Superior temporal gyrus (tissue), 1 donor: ENCODE measurements around the gene PPP1R2.
A peak's percentile ranks its signal among the peaks of the same experiment; 100 is the strongest.
"Not testable (repeated sequence)": the region's sequence is repeated elsewhere in the genome, so short reads cannot be mapped to it uniquely, and the experiment has no call there.

Experiments used
- DNase-seq: peaks from one replicate; pipeline ENCODE4 v3.0.0-alpha.2; 2016; ENCODE audit errors: extremely low spot score

The PPP1R2 gene

GRCh38 chr3:195542698-195543499 is at the start of gene PPP1R2:
Gene PPP1R2 (minus strand): TSS chr3:195543325. CDS start chr3:195543025, 300 bp downstream.
- peak; percentile 88 for DNase-seq

DNA sequence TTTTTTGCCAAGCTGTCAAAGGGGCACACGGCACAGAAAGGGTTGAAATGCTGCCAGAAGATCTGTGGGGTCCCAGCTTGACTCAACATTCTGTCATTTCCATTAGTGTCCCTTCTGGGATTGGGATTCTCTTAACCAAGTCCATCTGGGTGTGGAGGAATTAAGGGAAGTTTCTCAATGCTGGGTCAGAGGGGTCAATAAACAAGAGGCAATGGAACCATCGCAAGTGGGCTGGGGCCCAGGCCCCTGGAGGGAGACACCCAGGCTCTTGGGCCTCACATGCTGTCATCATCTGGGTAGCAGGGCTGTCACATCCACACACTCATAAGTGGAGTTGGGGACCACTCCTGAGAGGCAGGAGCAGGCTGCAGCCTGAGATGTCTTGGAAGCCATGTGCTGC is 48.7 kb upstream of the PPP1R2 start:
- no peak for DNase-seq

DNA sequence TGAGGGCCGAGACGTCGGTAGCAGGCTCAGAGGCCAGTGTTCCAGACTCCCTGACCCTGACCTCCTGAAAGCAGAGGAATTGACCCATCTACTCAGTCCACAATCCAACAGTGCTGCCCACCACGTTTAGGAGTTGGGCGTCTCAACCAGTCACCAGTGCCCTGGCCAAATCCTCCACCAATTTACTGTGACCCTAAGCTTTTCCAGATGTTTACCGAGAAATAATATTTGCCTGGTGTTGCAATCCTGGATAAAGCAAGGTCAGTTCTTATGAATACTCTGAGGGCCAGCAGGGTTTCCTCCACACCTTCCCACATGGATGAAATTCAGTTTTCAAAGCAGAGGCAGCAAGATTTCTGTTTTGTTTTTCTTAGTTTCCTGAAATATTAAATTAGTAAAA is 48.1 kb upstream of the PPP1R2 start:
- no peak for DNase-seq

DNA sequence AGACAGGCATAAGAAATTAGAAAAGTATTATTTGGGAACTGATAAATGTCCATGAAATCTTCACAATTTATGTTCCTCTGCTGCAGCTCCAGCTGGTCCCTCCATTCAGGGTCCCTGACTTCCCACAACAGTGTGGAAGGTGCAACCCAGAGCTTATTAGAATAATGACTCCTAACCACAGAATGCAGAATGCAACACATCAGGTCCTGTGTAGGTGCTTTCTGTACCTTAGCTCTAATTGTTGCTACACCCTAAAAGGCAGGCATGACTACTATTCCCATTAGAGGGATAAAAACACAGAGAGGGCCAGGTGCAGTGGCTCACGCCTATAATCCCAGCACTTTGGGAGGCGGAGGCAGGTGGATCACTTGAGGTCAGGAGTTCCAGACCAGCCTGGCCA is 47.3 kb upstream of the PPP1R2 start:
- not testable (repeated sequence) for DNase-seq

DNA sequence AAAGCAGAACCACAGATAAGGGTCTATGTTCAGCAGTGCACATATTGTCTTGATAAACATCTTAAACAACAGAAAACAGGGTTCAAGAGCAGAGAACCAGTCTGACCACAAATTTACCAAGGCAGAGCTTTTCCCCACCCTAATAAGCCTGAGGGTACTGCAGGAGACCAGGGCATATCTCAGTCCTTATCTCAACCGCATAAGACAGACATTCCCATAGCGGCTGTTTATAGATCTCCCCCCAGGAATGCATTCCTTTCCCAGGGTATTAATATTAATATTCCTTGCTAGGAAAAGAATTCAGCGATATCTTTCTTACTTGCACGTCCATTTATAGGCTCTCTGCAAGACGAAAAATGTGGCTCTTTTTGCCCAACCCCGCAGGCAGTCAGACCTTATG is 46.7 kb upstream of the PPP1R2 start:
- not testable (repeated sequence) for DNase-seq

DNA sequence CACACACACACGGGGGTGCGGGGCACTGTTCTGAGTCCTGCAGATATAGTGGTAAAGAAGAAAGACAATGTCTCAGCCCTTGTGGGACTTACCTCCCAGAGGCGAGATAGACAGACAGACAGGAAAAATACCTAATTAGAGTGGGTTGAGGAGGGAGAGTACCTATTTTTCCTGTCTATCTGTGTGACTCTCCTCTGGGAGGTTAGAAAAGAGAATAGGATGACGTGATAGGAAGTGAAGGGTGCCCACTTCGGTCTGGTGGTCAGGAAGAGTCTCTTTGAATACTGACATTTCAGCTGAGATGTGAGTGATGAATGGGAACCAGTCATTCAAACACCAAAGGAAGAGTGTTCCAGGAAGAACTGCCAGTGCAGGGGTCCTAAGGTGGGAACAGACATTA is 44.7 kb upstream of the PPP1R2 start:
- DNase-seq = no peak

GRCh38 chr3:195587406-195587805 is 44.3 kb upstream of the PPP1R2 start:
- no peak for DNase-seq

GRCh38 chr3:195584543-195584870 is 41.4 kb upstream of the PPP1R2 start:
- DNase-seq = no peak

DNA sequence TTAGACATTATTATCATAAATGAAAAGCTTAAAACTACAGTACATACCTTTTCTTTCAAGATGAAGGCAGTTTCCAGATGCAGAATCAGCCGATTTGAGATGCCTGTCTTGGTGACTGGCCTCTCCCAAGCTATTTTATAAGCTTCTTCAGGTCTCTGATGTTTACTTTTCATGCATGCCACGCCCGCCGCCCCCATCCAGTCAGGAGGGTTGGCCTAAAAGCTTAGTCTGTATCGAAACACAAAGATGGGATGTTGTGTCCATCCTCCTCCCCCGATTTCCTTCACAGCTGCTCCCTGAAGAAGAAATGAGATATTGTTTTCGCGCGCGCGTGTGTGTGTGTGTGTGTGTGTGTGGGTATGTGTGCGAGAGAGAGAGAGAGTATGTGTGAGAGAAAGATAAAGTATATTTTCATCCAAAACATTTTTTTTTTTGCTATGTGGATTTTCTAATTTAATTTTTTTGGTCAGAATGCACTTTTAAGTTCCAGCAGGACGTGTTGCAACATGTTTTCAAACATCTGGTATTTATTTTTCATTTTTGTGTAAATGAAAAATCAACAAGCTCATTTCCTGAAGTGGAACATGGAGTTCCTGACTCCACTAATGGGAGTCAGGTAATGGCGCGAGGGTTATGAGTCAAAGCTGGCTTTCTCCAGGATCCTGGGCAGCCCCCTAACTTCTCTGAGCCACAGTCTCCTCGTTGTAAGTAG is 40.9 kb upstream of the PPP1R2 start, which contains the start of gene APOD:
Gene APOD, minus strand, starts transcription at position 110 of the 712 bp plus-strand sequence. CDS start 4,479 bp downstream, outside the sequence.
- peak; percentile 85 for DNase-seq

GRCh38 chr3:195582947-195583346 is 39.8 kb upstream of the PPP1R2 start:
- peak; percentile 70 for DNase-seq

DNA sequence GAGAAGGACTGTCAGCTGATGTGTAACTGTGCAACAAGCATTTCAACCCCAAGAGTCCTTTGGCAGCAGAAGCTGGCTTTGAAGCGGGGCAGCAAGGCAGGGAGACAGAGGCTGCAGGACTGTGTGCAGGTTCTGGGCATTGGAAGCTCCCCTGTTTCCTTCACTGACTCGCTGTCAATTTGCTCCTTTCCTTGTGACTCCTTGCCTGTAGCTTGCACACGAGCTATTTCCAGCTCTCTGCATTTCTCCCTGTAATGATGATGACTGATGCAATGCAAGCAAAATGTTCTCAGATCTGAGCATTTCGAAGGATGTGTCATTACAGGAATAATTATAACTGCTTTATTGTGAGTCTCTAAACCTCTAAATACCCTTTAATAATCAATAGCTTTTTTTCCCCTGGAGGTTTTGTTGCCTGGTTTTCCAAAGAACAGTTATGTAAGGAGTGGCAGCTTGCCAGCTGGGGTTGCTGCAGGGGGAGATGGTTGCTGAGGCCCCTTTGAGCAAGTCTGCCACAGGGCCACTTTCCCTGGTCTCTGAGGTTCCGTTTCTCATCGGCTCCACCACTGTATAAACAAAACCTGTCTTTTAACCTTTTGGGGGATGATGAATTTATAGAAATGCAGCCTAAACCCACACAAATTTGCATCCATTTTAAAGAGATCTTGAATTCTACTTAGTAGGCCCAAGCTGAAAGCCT is 37.8 kb upstream of the PPP1R2 start:
- peak; percentile 81 for DNase-seq

DNA sequence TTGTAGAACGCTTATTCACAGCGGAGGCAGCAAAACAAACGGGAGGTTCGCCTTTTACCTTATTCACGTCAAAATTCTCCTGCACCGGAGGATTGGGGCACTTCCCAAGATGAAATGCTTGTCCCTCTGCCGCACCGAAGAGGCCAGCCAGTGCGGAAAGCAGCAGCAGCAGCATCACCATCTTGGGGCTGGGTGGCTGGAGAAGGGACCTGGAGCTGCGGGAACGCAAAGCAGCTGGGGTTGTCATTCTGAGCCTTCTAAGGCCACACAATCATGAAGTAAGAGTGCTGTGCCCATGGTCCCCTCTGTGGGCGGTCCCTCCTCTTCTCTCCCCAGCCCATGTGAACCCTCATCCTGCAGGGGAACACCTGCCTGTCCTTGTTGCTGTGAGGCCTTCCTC is 36.2 kb upstream of the PPP1R2 start:
- DNase-seq = no peak

GRCh38 chr3:195578565-195578964 is 35.4 kb upstream of the PPP1R2 start:
- no peak for DNase-seq

DNA sequence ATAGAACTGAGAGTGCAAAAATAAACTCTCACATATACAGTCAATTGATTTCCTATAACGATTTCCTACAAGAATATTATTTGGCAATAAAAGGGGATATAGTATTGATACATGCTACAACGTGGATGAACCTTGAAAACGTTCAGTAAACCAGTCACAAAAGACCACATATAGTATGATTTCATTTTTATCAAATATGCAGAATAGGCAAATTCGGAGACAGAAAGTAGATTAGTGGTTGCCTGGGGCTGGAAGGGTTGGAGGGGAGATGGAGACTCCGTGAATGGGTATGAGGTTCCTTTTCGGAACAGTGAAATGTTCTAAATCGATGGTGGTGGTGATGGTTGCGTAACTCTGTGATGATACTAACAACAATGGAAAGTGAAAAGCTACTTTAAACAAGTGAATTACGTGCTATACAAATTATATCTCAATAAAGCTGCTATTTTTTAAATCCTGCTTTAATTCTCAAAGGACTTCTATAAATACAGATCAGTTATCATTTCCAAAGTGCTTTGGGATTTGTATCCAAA is 34.6 kb upstream of the PPP1R2 start:
- DNase-seq = no peak

DNA sequence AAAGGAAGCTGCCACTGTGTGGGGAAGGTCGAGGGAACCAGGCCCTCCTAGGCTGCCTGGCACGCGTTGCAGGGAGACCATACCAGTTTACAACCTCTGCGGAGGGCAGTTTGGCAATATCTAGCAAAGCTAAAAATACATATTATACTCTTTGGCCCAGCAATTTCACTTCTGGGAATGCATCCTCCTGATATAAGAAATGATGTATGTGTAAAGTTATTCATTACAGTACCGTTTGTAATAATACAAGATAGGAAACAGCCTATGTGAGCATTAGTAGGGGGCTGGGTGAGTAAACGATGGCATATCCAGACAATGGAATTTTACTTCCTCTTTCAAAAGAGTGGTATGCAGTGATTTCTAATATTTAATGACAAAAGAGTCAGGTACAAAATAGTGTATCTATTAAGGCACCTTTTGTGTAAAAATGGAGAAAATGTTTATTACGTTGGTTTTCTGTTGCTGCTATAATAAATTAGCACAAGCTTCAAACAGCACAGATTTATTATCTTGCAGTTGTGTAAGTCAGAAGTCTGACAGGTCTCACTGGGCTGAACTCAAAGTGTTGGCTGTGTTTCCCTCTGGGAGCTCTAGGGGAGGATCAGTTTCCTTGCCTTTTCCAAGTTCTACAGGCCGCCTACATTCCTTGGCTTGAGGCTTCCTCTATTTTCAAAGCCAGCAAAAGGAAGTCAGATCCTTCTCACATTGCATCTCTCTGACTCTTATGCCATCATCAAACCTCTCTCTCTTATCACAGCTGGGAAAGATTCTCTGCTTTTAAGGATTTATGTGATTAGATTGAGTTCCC is 31.6 kb upstream of the PPP1R2 start:
- DNase-seq = no peak

- no peak for DNase-seq
These were observed 30.7 kb upstream of the PPP1R2 start for GRCh38 chr3:195573611-195574496.

GRCh38 chr3:195571361-195571760 is 28.2 kb upstream of the PPP1R2 start:
- DNase-seq = no peak

- no peak for DNase-seq
These were observed 27.8 kb upstream of the PPP1R2 start for GRCh38 chr3:195570912-195571311.

- no peak for DNase-seq
These were observed 27.2 kb upstream of the PPP1R2 start for GRCh38 chr3:195570344-195570743.

GRCh38 chr3:195568630-195569029 is 25.5 kb upstream of the PPP1R2 start:
- DNase-seq = no peak
